ENCODE measurements around the gene STAG3.
"Not testable (repeated sequence)": the region's sequence is repeated elsewhere in the genome, so short reads cannot be mapped to it uniquely, and the experiment has no call there.

DNA sequence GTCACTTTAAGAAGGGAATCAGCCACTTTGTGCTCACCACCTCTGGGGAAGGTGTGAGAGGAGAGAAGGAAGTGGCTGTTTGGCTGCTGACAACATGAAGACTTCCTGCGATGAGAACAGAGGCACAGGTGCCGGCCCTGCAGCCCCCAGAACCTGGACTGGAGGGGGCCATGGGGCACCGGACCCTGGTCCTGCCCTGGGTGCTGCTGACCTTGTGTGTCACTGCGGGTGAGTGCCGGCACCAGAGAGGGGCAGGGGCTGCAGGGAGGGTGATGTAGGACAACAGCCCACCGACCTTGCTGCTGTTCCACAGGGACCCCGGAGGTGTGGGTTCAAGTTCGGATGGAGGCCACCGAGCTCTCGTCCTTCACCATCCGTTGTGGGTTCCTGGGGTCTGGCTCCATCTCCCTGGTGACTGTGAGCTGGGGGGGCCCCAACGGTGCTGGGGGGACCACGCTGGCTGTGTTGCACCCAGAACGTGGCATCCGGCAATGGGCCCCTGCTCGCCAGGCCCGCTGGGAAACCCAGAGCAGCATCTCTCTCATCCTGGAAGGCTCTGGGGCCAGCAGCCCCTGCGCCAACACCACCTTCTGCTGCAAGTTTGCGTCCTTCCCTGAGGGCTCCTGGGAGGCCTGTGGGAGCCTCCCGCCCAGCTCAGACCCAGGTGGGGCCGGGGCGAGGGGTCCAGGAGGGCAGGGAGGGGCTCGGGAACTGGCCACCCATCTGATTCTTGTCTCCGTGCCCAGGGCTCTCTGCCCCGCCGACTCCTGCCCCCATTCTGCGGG lies 42.3 kb downstream of the STAG3 start, which contains the start of gene PVRIG:
- TF ChIP-seq, protein P1, sequence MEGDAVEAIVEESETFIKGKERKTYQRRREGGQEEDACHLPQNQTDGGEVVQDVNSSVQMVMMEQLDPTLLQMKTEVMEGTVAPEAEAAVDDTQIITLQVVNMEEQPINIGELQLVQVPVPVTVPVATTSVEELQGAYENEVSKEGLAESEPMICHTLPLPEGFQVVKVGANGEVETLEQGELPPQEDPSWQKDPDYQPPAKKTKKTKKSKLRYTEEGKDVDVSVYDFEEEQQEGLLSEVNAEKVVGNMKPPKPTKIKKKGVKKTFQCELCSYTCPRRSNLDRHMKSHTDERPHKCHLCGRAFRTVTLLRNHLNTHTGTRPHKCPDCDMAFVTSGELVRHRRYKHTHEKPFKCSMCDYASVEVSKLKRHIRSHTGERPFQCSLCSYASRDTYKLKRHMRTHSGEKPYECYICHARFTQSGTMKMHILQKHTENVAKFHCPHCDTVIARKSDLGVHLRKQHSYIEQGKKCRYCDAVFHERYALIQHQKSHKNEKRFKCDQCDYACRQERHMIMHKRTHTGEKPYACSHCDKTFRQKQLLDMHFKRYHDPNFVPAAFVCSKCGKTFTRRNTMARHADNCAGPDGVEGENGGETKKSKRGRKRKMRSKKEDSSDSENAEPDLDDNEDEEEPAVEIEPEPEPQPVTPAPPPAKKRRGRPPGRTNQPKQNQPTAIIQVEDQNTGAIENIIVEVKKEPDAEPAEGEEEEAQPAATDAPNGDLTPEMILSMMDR (IDR thresholded peaks at IDR 0.05; ENCODE audit: extremely low read depth in 1 of 2, insufficient read depth in 1 of 2, low read depth in 1 of 2, low read length in 2 of 2): not testable (repeated sequence)
- not testable (repeated sequence) for TF ChIP-seq POLR2AphosphoS5 (IDR thresholded peaks at IDR 0.05; ENCODE audit: insufficient read depth, low read depth, low read length); POLR2A (IDR thresholded peaks at IDR 0.05; ENCODE audit: low read depth, low read length); EZH2 (IDR thresholded peaks at IDR 0.05; ENCODE audit: borderline replicate concordance, low read depth, low read length, severe bottlenecking); MYC (IDR thresholded peaks at IDR 0.05; ENCODE audit: low read depth, low read length); GATA2 (IDR thresholded peaks at IDR 0.05; ENCODE audit: insufficient read depth, insufficient read length, low read depth, low read length)
- TF ChIP-seq, protein P2, sequence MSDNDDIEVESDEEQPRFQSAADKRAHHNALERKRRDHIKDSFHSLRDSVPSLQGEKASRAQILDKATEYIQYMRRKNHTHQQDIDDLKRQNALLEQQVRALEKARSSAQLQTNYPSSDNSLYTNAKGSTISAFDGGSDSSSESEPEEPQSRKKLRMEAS (IDR thresholded peaks at IDR 0.05; ENCODE audit: insufficient read depth, insufficient read length): not testable (repeated sequence)

Data from endothelial cell of umbilical vein (primary cell).